H9 (cell line): ENCODE measurements around the gene PTPRJ. TPM values are rescaled to one million over a fixed set of nuclear protein-coding genes. Genes with fewer than 3 reads are reported as not detected.

ENCODE experiments used
- DNase-seq: peaks from one replicate; pipeline ENCODE4 v3.0.0-alpha.2; 2017
- H2AFZ ChIP-seq: one replicate; pipeline ENCODE4 v1.6.1; 2013; ENCODE audit warnings: mild to moderate bottlenecking, low read length, control low read depth, moderate library complexity
- H2AK5ac ChIP-seq: 2 replicates; pipeline ENCODE4 v1.6.1; 2013; ENCODE audit warnings: low read length, control low read depth, mixed read lengths; ENCODE audit not compliant: insufficient read length
- H2BK120ac ChIP-seq: one replicate; pipeline ENCODE4 v1.6.1; 2013; ENCODE audit warnings: low read depth, mild to moderate bottlenecking, low read length, control low read depth, inconsistent platforms; ENCODE audit not compliant: poor library complexity, severe bottlenecking
- H2BK12ac ChIP-seq: 2 replicates; pipeline ENCODE4 v1.6.1; 2013; ENCODE audit warnings: low read length, control low read depth, mixed read lengths, low read depth; ENCODE audit not compliant: insufficient read length
- H2BK15ac ChIP-seq: 2 replicates; pipeline ENCODE4 v1.6.1; 2013; ENCODE audit warnings: low read depth, low read length, control low read depth
- H2BK20ac ChIP-seq: one replicate; pipeline ENCODE4 v1.6.1; 2013; ENCODE audit warnings: low read depth, mild to moderate bottlenecking, low read length, control low read depth, inconsistent platforms; ENCODE audit not compliant: poor library complexity, severe bottlenecking
- H2BK5ac ChIP-seq: 2 replicates; pipeline ENCODE4 v1.6.1; 2013; ENCODE audit warnings: low read length, control low read depth, mixed read lengths; ENCODE audit not compliant: insufficient read length
- H3K14ac ChIP-seq: 2 replicates; pipeline ENCODE4 v1.6.1; 2013; ENCODE audit warnings: low read length, control low read depth; ENCODE audit not compliant: insufficient read depth
- H3K18ac ChIP-seq: 2 replicates; pipeline ENCODE4 v1.6.1; 2013; ENCODE audit warnings: low read depth, mild to moderate bottlenecking, mixed read lengths, low read length, control low read depth; ENCODE audit not compliant: insufficient read length
- H3K23ac ChIP-seq: 2 replicates; pipeline ENCODE4 v1.6.1; 2013; ENCODE audit warnings: low read length, control low read depth, mixed read lengths, low read depth; ENCODE audit not compliant: insufficient read length
- H3K23me2 ChIP-seq: 2 replicates; pipeline ENCODE4 v1.6.1; 2013; ENCODE audit warnings: low read depth, mild to moderate bottlenecking, mixed read lengths, low read length, control low read depth; ENCODE audit not compliant: insufficient read length, poor library complexity, severe bottlenecking
- H3K27ac ChIP-seq: 2 replicates; pipeline ENCODE4 v1.5.1; 2013; ENCODE audit warnings: low read length, control low read depth, mixed read lengths, low read depth; ENCODE audit not compliant: insufficient read length
- H3K27me3 ChIP-seq: 2 replicates; pipeline ENCODE4 v1.6.1; 2013; ENCODE audit warnings: low read length, control low read depth, inconsistent platforms; ENCODE audit not compliant: insufficient read depth
- H3K4ac ChIP-seq: 2 replicates; pipeline ENCODE4 v1.6.1; 2013; ENCODE audit warnings: low read depth, mild to moderate bottlenecking, control low read depth, inconsistent platforms, low read length, moderate library complexity
- H3K4me1 ChIP-seq: 2 replicates; pipeline ENCODE4 v1.6.1; 2013; ENCODE audit warnings: low read length, control low read depth, inconsistent platforms; ENCODE audit not compliant: insufficient read depth
- H3K4me2 ChIP-seq: 2 replicates; pipeline ENCODE4 v1.6.1; 2013; ENCODE audit warnings: low read length, control low read depth, mixed read lengths; ENCODE audit not compliant: insufficient read length, insufficient read depth
- H3K56ac ChIP-seq: 2 replicates; pipeline ENCODE4 v1.6.1; 2013; ENCODE audit warnings: low read depth, mild to moderate bottlenecking, mixed read lengths, low read length, control low read depth; ENCODE audit not compliant: insufficient read length
- H3K79me1 ChIP-seq: 2 replicates; pipeline ENCODE4 v1.6.1; 2013; ENCODE audit warnings: low read depth, mild to moderate bottlenecking, moderate library complexity, low read length, control low read depth, inconsistent platforms; ENCODE audit not compliant: insufficient read depth, poor library complexity, severe bottlenecking
- H3K79me2 ChIP-seq: 2 replicates; pipeline ENCODE4 v1.6.1; 2013; ENCODE audit warnings: low read length, control low read depth, inconsistent platforms; ENCODE audit not compliant: insufficient read depth
- H3K9ac ChIP-seq: 2 replicates; pipeline ENCODE4 v1.6.1; 2013; ENCODE audit warnings: low read length, control low read depth, mixed read lengths; ENCODE audit not compliant: insufficient read length; ENCODE audit errors: extremely low read depth
- H3K9me3 ChIP-seq: one replicate; pipeline ENCODE4 v1.6.1; 2013; ENCODE audit warnings: low read depth, low read length, inconsistent platforms; ENCODE audit not compliant: control insufficient read depth
- H3T11ph ChIP-seq: one replicate; pipeline ENCODE4 v1.6.1; 2013; ENCODE audit warnings: mild to moderate bottlenecking, low read length, control low read depth, inconsistent platforms
- H4K20me1 ChIP-seq: one replicate; pipeline ENCODE4 v1.6.1; 2013; ENCODE audit not compliant: control insufficient read depth, insufficient read length, insufficient read depth
- H4K5ac ChIP-seq: 2 replicates; pipeline ENCODE4 v1.6.1; 2013; ENCODE audit warnings: low read depth, mild to moderate bottlenecking, mixed read lengths, low read length, control low read depth; ENCODE audit not compliant: insufficient read length
- H4K8ac ChIP-seq: replicated peaks from 2 replicates; pipeline ENCODE4 v1.6.1; 2013; ENCODE audit warnings: low read length, control low read depth, mixed read lengths, low read depth; ENCODE audit not compliant: insufficient read length
- H4K91ac ChIP-seq: 2 replicates; pipeline ENCODE4 v1.6.1; 2013; ENCODE audit warnings: low read depth, mild to moderate bottlenecking, moderate library complexity, mixed read lengths, low read length, control low read depth; ENCODE audit not compliant: insufficient read length
- H3K27ac Mint-ChIP-seq, 3 experiments: 2 replicates in 2 of 3; 3 replicates in 1 of 3; pipeline ENCODE4 v1.8.0; 2020 to 2021; ENCODE audit warnings: mixed read lengths in 3 of 3, mild to moderate bottlenecking in 1 of 3, moderate library complexity in 1 of 3
- H3K27me3 Mint-ChIP-seq: 2 replicates; pipeline ENCODE4 v1.8.0; 2021; ENCODE audit warnings: low read depth, mild to moderate bottlenecking, moderate library complexity, mixed read lengths
- H3K36me3 Mint-ChIP-seq, 3 experiments: 2 replicates in 2 of 3; 3 replicates in 1 of 3; pipeline ENCODE4 v1.8.0; 2020 to 2021; ENCODE audit warnings: low read depth in 3 of 3, mixed read lengths in 3 of 3; ENCODE audit not compliant: insufficient read depth in 1 of 3
- H3K4me1 Mint-ChIP-seq, 2 experiments: 2 replicates each; pipeline ENCODE4 v1.8.0; 2020; ENCODE audit warnings: mixed read lengths in 2 of 2
- H3K4me3 Mint-ChIP-seq, 2 experiments: 2 replicates in 1 of 2; 3 replicates in 1 of 2; pipeline ENCODE4 v1.8.0; 2020 to 2021; ENCODE audit warnings: mild to moderate bottlenecking in 2 of 2, mixed read lengths in 2 of 2, moderate library complexity in 1 of 2
- H3K9me3 Mint-ChIP-seq, 2 experiments: 2 replicates in 1 of 2; 3 replicates in 1 of 2; pipeline ENCODE4 v1.8.0; 2020; ENCODE audit warnings: mild to moderate bottlenecking in 2 of 2, mixed read lengths in 2 of 2, moderate library complexity in 1 of 2
- WGBS: extraction: QIAGEN DNeasy Blood & Tissue Kit; methylation state at CpG from one replicate; pipeline ENCODE4 v1.1.7; 2013; ENCODE audit warnings: missing lambda C conversion rate, low lambda C conversion rate, mixed read lengths; ENCODE audit not compliant: insufficient read length; ENCODE audit errors: extremely low coverage; 5-methylcytosine and 5-hydroxymethylcytosine counted together
- total RNA-seq: library from RNA; stranded (reverse); gene quantifications from 2 replicates; pipeline ENCODE4 v1.2.1, GENCODE V29; 2021
- TF ChIP-seq, protein P1 (sequence below): fragments of 200-600 bp; sonication (generic); conservative IDR thresholded peaks from 3 replicates; pipeline ENCODE4 v1.8.0; 2021; ENCODE audit warnings: antibody characterized with exemption, mild to moderate bottlenecking

Gene PTPRJ
- total RNA-seq, 1 experiment from 2014 or later = 10.6 TPM

GRCh38 chr11:48054994-48055291, 74.6 kb downstream of the PTPRJ start:
- Mint-ChIP-seq H3K4me3 (no peak overlapping the region), H3K4me1 (peaks cover 42 to 56% of the 10 kb centered on the region in 2 experiments), H3K27ac (no peak overlapping the region; a peak in 1 of 7 replicates), H3K27me3 (no peaks in the 10 kb centered on the region), H3K9me3 (no peaks in the 10 kb centered on the region), H3K36me3 (no peaks in the 10 kb centered on the region)
- Histone ChIP-seq H2BK20ac (no peak overlapping the region), H3K23ac (no peak overlapping the region), H4K8ac (no peak overlapping the region), H3K9me3 (no peaks in the 10 kb centered on the region), H3K79me1 (no peaks in the 10 kb centered on the region), H3K9ac (no peak overlapping the region), H3T11ph (no peak overlapping the region), H3K23me2 (no peaks in the 10 kb centered on the region), H3K14ac (no peak overlapping the region), H2AK5ac (no peak overlapping the region), H3K4me2 (no peak overlapping the region), H3K4me1 (peaks cover 11% of the 10 kb centered on the region), H3K4ac (no peak overlapping the region), H4K5ac (no peak overlapping the region), H2BK12ac (no peak overlapping the region), H3K79me2 (no peaks in the 10 kb centered on the region), H3K18ac (no peak overlapping the region), H3K56ac (no peak overlapping the region), H3K27me3 (no peaks in the 10 kb centered on the region), H2BK15ac (no peak overlapping the region), H3K27ac (no peak overlapping the region), H2BK120ac (no peak overlapping the region), H4K20me1 (no peaks in the 10 kb centered on the region), H4K91ac (no peak overlapping the region), H2AFZ (no peak overlapping the region), H2BK5ac (no peak overlapping the region)
- TF ChIP-seq, protein P1, sequence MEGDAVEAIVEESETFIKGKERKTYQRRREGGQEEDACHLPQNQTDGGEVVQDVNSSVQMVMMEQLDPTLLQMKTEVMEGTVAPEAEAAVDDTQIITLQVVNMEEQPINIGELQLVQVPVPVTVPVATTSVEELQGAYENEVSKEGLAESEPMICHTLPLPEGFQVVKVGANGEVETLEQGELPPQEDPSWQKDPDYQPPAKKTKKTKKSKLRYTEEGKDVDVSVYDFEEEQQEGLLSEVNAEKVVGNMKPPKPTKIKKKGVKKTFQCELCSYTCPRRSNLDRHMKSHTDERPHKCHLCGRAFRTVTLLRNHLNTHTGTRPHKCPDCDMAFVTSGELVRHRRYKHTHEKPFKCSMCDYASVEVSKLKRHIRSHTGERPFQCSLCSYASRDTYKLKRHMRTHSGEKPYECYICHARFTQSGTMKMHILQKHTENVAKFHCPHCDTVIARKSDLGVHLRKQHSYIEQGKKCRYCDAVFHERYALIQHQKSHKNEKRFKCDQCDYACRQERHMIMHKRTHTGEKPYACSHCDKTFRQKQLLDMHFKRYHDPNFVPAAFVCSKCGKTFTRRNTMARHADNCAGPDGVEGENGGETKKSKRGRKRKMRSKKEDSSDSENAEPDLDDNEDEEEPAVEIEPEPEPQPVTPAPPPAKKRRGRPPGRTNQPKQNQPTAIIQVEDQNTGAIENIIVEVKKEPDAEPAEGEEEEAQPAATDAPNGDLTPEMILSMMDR = no peak
- DNase-seq = no peak
- no CpG with 5 or more reads among the region's 1 CpG for WGBS
